ENCODE data around the gene C14orf180.

DNA sequence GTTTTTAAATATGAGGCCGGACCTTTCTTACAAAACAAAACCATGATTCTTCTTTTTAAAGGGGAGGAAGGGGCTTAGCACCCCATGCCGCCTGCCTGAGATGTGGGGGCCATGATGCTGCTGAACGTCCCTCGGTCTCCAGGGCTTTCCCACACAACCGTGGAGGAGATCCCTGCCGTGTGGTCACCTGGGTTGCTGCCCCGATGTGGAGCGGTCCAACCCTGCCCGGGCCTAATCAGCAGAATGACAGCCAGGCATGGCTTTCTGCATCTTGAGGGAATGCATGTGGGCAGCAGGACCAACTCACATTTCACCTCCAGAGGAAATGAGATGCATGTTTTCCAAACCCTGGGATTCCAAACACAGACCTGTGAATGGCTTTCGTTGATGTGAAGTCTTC is 48.9 kb upstream of the C14orf180 start:
- no peak for TF ChIP-seq POLR2A (IDR thresholded peaks at IDR 0.05; ENCODE audit: extremely low read depth, insufficient read length)
- no peak for TF ChIP-seq CTCF (IDR thresholded peaks at IDR 0.05; ENCODE audit: low read depth, low read length)
- TF ChIP-seq, protein P1, sequence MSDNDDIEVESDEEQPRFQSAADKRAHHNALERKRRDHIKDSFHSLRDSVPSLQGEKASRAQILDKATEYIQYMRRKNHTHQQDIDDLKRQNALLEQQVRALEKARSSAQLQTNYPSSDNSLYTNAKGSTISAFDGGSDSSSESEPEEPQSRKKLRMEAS (IDR thresholded peaks at IDR 0.05; ENCODE audit: low read depth, low read length): no peak

Data from NB4 (cell line).